CD4-positive, alpha-beta T cell treated with Interleukin-2 at 100 ng/mL for 4 hours (primary cell): Measurements from ENCODE around the gene GRM7.

ENCODE experiments used
- DNase-seq: peaks from one replicate; pipeline ENCODE4 v3.0.0-alpha.2; 2020; ENCODE audit warnings: low spot score

Gene GRM7

GRCh38 chr3:7504886-7505775 lies 644.2 kb downstream of the GRM7 start:
- DNase-seq = no peak

GRCh38 chr3:7506606-7507180 lies 645.8 kb downstream of the GRM7 start:
- DNase-seq = no peak

GRCh38 chr3:7508821-7509220 lies 647.9 kb downstream of the GRM7 start:
- DNase-seq = no peak

- DNase-seq = no peak
Measured at GRCh38 chr3:7512048-7512447, 651.1 kb downstream of the GRM7 start.

GRCh38 chr3:7518026-7518425 lies 657.1 kb downstream of the GRM7 start:
- DNase-seq = no peak

- no peak for DNase-seq
Measured at GRCh38 chr3:7518456-7518855, 657.5 kb downstream of the GRM7 start.

- no peak for DNase-seq
Measured at GRCh38 chr3:7520059-7520458, 659.1 kb downstream of the GRM7 start.

GRCh38 chr3:7520593-7520992 lies 659.7 kb downstream of the GRM7 start:
- DNase-seq = no peak

GRCh38 chr3:7536510-7536909 lies 675.6 kb downstream of the GRM7 start:
- DNase-seq = no peak

- DNase-seq = no peak
Measured at GRCh38 chr3:7536921-7537320, 676.0 kb downstream of the GRM7 start.

- DNase-seq = no peak
Measured at GRCh38 chr3:7543294-7543880, 682.5 kb downstream of the GRM7 start.

GRCh38 chr3:7545334-7545733 lies 684.4 kb downstream of the GRM7 start:
- no peak for DNase-seq

- DNase-seq = no peak
Measured at GRCh38 chr3:7546253-7546652, 685.3 kb downstream of the GRM7 start.

- no peak for DNase-seq
Measured at GRCh38 chr3:7547826-7548225, 686.9 kb downstream of the GRM7 start.

GRCh38 chr3:7562892-7563291 lies 702.0 kb downstream of the GRM7 start:
- no peak for DNase-seq

GRCh38 chr3:7565574-7565973 lies 704.7 kb downstream of the GRM7 start:
- DNase-seq = no peak

GRCh38 chr3:7567160-7567559 lies 706.2 kb downstream of the GRM7 start:
- DNase-seq = no peak

GRCh38 chr3:7568526-7569184 lies 707.7 kb downstream of the GRM7 start:
- DNase-seq = no peak

- DNase-seq = no peak
Measured at GRCh38 chr3:7573330-7573729, 712.4 kb downstream of the GRM7 start.

GRCh38 chr3:7574435-7574834 lies 713.5 kb downstream of the GRM7 start:
- no peak for DNase-seq

GRCh38 chr3:7576071-7576470 lies 715.2 kb downstream of the GRM7 start:
- DNase-seq = no peak

- no peak for DNase-seq
Measured at GRCh38 chr3:7576506-7576905, 715.6 kb downstream of the GRM7 start.

- DNase-seq = no peak
Measured at GRCh38 chr3:7577513-7577912, 716.6 kb downstream of the GRM7 start.
